ENCODE data around the gene CEP57.

DNA sequence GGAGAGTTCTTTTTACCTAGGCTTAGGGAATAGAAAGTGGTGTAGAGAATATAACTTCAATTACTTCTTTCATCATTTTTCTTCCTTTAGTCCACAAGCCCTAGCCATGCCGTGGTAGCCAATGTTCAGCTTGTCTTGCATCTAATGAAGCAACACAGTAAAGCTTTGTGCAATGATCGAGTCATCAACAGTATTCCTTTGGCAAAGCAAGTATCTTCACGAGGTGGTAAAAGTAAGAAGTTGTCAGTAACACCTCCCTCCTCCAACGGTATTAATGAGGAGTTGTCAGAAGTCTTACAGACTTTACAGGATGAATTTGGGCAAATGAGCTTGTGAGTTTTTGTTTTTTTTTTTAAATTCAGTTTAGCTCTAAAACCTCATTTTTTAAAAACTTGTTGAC, 37.4 kb downstream of the CEP57 start:
- TF ChIP-seq SP2 (tag by site-specific recombination; IDR thresholded peaks at IDR 0.05) (no peak), ZNF585B (tag by site-specific recombination; IDR thresholded peaks at IDR 0.05) (no peak), REPIN1 (tag by site-specific recombination; IDR thresholded peaks at IDR 0.05; ENCODE audit: low read depth) (no peak), TCF7L2 (IDR thresholded peaks at IDR 0.05; ENCODE audit: borderline replicate concordance, low read depth, low read length) (no peak), SP3 (tag by site-specific recombination; IDR thresholded peaks at IDR 0.05) (no peak), ZNF138 (tag by site-specific recombination; IDR thresholded peaks at IDR 0.05; ENCODE audit: borderline replicate concordance) (no peak), ZNF747 (tag by site-specific recombination; IDR thresholded peaks at IDR 0.05) (no peak), ZNF423 (tag by site-specific recombination; IDR thresholded peaks at IDR 0.05) (no peak)
- TF ChIP-seq, protein P1, sequence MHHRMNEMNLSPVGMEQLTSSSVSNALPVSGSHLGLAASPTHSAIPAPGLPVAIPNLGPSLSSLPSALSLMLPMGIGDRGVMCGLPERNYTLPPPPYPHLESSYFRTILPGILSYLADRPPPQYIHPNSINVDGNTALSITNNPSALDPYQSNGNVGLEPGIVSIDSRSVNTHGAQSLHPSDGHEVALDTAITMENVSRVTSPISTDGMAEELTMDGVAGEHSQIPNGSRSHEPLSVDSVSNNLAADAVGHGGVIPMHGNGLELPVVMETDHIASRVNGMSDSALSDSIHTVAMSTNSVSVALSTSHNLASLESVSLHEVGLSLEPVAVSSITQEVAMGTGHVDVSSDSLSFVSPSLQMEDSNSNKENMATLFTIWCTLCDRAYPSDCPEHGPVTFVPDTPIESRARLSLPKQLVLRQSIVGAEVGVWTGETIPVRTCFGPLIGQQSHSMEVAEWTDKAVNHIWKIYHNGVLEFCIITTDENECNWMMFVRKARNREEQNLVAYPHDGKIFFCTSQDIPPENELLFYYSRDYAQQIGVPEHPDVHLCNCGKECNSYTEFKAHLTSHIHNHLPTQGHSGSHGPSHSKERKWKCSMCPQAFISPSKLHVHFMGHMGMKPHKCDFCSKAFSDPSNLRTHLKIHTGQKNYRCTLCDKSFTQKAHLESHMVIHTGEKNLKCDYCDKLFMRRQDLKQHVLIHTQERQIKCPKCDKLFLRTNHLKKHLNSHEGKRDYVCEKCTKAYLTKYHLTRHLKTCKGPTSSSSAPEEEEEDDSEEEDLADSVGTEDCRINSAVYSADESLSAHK (tag by site-specific recombination; IDR thresholded peaks at IDR 0.05), result no peak
- TF ChIP-seq, protein P2, sequence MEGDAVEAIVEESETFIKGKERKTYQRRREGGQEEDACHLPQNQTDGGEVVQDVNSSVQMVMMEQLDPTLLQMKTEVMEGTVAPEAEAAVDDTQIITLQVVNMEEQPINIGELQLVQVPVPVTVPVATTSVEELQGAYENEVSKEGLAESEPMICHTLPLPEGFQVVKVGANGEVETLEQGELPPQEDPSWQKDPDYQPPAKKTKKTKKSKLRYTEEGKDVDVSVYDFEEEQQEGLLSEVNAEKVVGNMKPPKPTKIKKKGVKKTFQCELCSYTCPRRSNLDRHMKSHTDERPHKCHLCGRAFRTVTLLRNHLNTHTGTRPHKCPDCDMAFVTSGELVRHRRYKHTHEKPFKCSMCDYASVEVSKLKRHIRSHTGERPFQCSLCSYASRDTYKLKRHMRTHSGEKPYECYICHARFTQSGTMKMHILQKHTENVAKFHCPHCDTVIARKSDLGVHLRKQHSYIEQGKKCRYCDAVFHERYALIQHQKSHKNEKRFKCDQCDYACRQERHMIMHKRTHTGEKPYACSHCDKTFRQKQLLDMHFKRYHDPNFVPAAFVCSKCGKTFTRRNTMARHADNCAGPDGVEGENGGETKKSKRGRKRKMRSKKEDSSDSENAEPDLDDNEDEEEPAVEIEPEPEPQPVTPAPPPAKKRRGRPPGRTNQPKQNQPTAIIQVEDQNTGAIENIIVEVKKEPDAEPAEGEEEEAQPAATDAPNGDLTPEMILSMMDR (tag by site-specific recombination; IDR thresholded peaks at IDR 0.05), result no peak
- TF ChIP-seq, protein P3, sequence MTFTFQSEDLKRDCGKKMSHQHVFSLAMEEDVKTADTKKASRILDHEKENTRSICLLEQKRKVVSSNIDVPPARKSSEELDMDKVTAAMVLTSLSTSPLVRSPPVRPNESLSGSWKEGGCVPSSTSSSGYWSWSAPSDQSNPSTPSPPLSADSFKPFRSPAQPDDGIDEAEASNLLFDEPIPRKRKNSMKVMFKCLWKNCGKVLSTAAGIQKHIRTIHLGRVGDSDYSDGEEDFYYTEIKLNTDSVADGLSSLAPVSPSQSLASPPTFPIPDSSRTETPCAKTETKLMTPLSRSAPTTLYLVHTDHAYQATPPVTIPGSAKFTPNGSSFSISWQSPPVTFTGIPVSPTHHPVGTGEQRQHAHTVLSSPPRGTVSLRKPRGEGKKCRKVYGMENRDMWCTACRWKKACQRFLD (tag by site-specific recombination; IDR thresholded peaks at IDR 0.05), result no peak
